Measurements from ENCODE around the gene ATP8A1.

The ATP8A1 gene

GRCh38 chr4:42562016-42562415 is 94.9 kb downstream of the ATP8A1 start:
- no peak for DNase-seq

GRCh38 chr4:42561031-42561430 is 95.9 kb downstream of the ATP8A1 start:
- no peak for DNase-seq

- no peak for DNase-seq
Observed at GRCh38 chr4:42560467-42560861, 96.4 kb downstream of the ATP8A1 start.

GRCh38 chr4:42558156-42558555 is 98.7 kb downstream of the ATP8A1 start:
- DNase-seq = no peak

GRCh38 chr4:42555828-42556227 is 101.1 kb downstream of the ATP8A1 start:
- no peak for DNase-seq

GRCh38 chr4:42554072-42554471 is 102.8 kb downstream of the ATP8A1 start:
- DNase-seq = no peak

- no peak for DNase-seq
Observed at GRCh38 chr4:42549896-42550295, 107.0 kb downstream of the ATP8A1 start.

GRCh38 chr4:42547805-42548204 is 109.1 kb downstream of the ATP8A1 start:
- DNase-seq = no peak

GRCh38 chr4:42543762-42544161 is 113.1 kb downstream of the ATP8A1 start:
- no peak for DNase-seq

- DNase-seq = no peak
Observed at GRCh38 chr4:42543126-42543525, 113.8 kb downstream of the ATP8A1 start.

GRCh38 chr4:42541647-42542046 is 115.3 kb downstream of the ATP8A1 start:
- DNase-seq = no peak

- no peak for DNase-seq
Observed at GRCh38 chr4:42533042-42533441, 123.9 kb downstream of the ATP8A1 start.

GRCh38 chr4:42531341-42532030 is 125.4 kb downstream of the ATP8A1 start:
- DNase-seq = no peak

GRCh38 chr4:42523066-42523718 is 133.7 kb downstream of the ATP8A1 start:
- no peak for DNase-seq

- no peak for DNase-seq
Observed at GRCh38 chr4:42519803-42520417, 137.0 kb downstream of the ATP8A1 start.

- DNase-seq = no peak
Observed at GRCh38 chr4:42515156-42515884, 141.6 kb downstream of the ATP8A1 start.

GRCh38 chr4:42513748-42514492 is 143.0 kb downstream of the ATP8A1 start:
- no peak for DNase-seq

GRCh38 chr4:42512226-42512625 is 144.7 kb downstream of the ATP8A1 start:
- DNase-seq = no peak

- no peak for DNase-seq
Observed at GRCh38 chr4:42510225-42510624, 146.7 kb downstream of the ATP8A1 start.

- DNase-seq = no peak
Observed at GRCh38 chr4:42501624-42502401, 155.1 kb downstream of the ATP8A1 start.

- DNase-seq = no peak
Observed at GRCh38 chr4:42498040-42498439, 158.9 kb downstream of the ATP8A1 start.

All from activated CD8-positive, alpha-beta memory T cell treated with anti-CD3 and anti-CD28 coated beads for 24 hours (primary cell).